Inflammatory macrophage treated with lipopolysaccharide for 1 hour (primary cell): Measurements from ENCODE around the gene CLDN34.
A peak's percentile ranks its signal among the peaks of the same experiment; 100 is the strongest.

Experiments
- DNase-seq, 2 donors: peaks; one replicate each; pipeline ENCODE4 v3.0.0-alpha.2; 2020 to 2022

Gene CLDN34

GRCh38 chrX:9966775-9967408, at the start of gene CLDN34:
Gene CLDN34, plus strand, starts transcription at chrX:9967358. Its CDS starts 0 bp downstream, at chrX:9967358.
- DNase-seq: no peak

GRCh38 chrX:9917861-9918260, 49.3 kb upstream of the CLDN34 start:
- no peak for DNase-seq

GRCh38 chrX:9919632-9920172, 47.5 kb upstream of the CLDN34 start:
- DNase-seq: no peak

- DNase-seq: no peak
These were observed 45.8 kb upstream of the CLDN34 start for GRCh38 chrX:9921407-9921806.

GRCh38 chrX:9923357-9923756, 43.8 kb upstream of the CLDN34 start:
- no peak for DNase-seq

- no peak for DNase-seq
These were observed 41.2 kb upstream of the CLDN34 start for GRCh38 chrX:9926002-9926401.

GRCh38 chrX:9927698-9928482, 39.3 kb upstream of the CLDN34 start:
- no peak for DNase-seq

GRCh38 chrX:9935436-9935835, 31.7 kb upstream of the CLDN34 start:
- DNase-seq: no peak

GRCh38 chrX:9937761-9938160, 29.4 kb upstream of the CLDN34 start:
- DNase-seq: no peak

GRCh38 chrX:9938516-9938915, 28.6 kb upstream of the CLDN34 start:
- DNase-seq: no peak

- no peak for DNase-seq
These were observed 26.7 kb upstream of the CLDN34 start for GRCh38 chrX:9940421-9940820.

- DNase-seq: peak; percentile 8 to 25
These were observed 25.1 kb upstream of the CLDN34 start for GRCh38 chrX:9942086-9942485.

GRCh38 chrX:9943420-9943819, 23.7 kb upstream of the CLDN34 start:
- DNase-seq: no peak

- no peak for DNase-seq
These were observed 19.9 kb upstream of the CLDN34 start for GRCh38 chrX:9947131-9947794.

- no peak for DNase-seq
These were observed 18.8 kb upstream of the CLDN34 start for GRCh38 chrX:9948406-9948805.

GRCh38 chrX:9952300-9952699, 14.9 kb upstream of the CLDN34 start:
- no peak for DNase-seq

GRCh38 chrX:9953396-9953795, 13.8 kb upstream of the CLDN34 start:
- peak in 1 of 2 donors; percentile 13 for DNase-seq

- DNase-seq: no peak
These were observed 11.7 kb upstream of the CLDN34 start for GRCh38 chrX:9955506-9955905.

- DNase-seq: no peak
These were observed 9.4 kb upstream of the CLDN34 start for GRCh38 chrX:9957743-9958142.

GRCh38 chrX:9958183-9958582, 9.0 kb upstream of the CLDN34 start:
- no peak for DNase-seq

- DNase-seq: no peak
These were observed 5.4 kb upstream of the CLDN34 start for GRCh38 chrX:9961750-9962149.

- no peak for DNase-seq
These were observed 10.5 kb downstream of the CLDN34 start for GRCh38 chrX:9977635-9978034.

GRCh38 chrX:9980401-9980800, 13.2 kb downstream of the CLDN34 start:
- DNase-seq: no peak

GRCh38 chrX:9980927-9981326, 13.8 kb downstream of the CLDN34 start:
- DNase-seq: no peak
